ES-I3 (cell line): ENCODE measurements around the gene CAB39.
"Not testable (repeated sequence)": the region's sequence is repeated elsewhere in the genome, so short reads cannot be mapped to it uniquely, and the experiment has no call there.

ENCODE experiments used
- H3K36me3 ChIP-seq: 2 replicates; pipeline ENCODE4 v1.6.1; 2013; ENCODE audit warnings: mild to moderate bottlenecking, low read length, control low read depth, moderate library complexity; ENCODE audit not compliant: insufficient read depth
- H3K4me1 ChIP-seq: 2 replicates; pipeline ENCODE4 v1.6.1; 2013; ENCODE audit warnings: mild to moderate bottlenecking, control low read depth, low read length; ENCODE audit not compliant: insufficient read depth
- H3K9ac ChIP-seq: 2 replicates; pipeline ENCODE4 v1.6.1; 2013; ENCODE audit warnings: low read depth, mild to moderate bottlenecking, low read length, moderate library complexity
- H3K9me3 ChIP-seq: 2 replicates; pipeline ENCODE4 v1.6.1; 2013; ENCODE audit warnings: mild to moderate bottlenecking, low read length, moderate library complexity; ENCODE audit not compliant: control insufficient read depth, insufficient read depth

The CAB39 gene

GRCh38 chr2:230692760-230693159, 19.9 kb upstream of the CAB39 start:
- no peak overlapping the region for H3K9ac ChIP-seq
- H3K36me3 ChIP-seq, result no peaks in the 10 kb centered on the region
- H3K9me3 ChIP-seq, result no peaks in the 10 kb centered on the region
- peaks cover 19% of the 10 kb centered on the region for H3K4me1 ChIP-seq

GRCh38 chr2:230693411-230693810, 19.2 kb upstream of the CAB39 start:
- no peak overlapping the region for H3K9ac ChIP-seq
- no peaks in the 10 kb centered on the region for H3K36me3 ChIP-seq
- peaks cover 15% of the 10 kb centered on the region for H3K4me1 ChIP-seq
- no peaks in the 10 kb centered on the region for H3K9me3 ChIP-seq

DNA sequence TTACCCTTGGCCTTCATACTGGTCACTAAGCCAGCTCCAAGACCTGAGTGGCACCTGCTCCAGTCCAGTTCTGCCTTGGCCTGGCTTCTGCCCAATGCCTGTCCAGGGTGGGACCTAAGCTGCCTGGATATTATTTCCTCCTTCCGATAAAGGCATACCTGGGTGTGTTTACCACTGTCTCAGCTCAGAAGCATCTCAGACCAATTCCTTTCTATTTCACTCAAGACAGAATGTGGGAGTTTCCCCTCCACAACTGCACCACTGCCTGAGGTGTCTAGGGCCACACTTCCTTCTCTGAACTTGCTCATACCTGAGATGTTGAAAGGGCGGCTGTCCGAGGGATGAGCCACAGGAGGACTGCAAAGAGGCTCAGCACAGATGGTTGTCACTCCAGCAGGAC, 18.4 kb upstream of the CAB39 start:
- H3K36me3 ChIP-seq, result no peaks in the 10 kb centered on the region
- H3K9ac ChIP-seq, result no peak overlapping the region
- peaks cover 15% of the 10 kb centered on the region for H3K4me1 ChIP-seq
- no peaks in the 10 kb centered on the region for H3K9me3 ChIP-seq

DNA sequence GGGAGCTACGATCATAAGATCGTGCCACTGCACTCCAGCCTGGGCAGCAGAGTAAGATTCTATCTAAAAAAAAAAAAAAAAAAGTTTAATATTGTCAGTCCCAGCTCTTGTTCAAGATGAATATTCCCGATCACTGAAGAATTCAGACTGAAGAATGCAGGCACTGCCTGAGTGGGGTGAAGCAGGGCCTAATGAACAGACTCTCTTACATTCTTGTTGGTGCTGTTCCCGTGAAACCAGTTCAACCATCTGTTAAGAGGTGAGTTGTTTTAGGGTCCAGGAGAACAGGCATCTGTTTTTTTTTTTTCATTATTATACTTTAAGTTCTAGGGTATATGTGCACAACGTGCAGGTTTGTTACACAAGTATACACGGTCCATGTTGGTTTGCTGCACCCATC, 17.1 kb upstream of the CAB39 start:
- no peaks in the 10 kb centered on the region for H3K36me3 ChIP-seq

GRCh38 chr2:230696670-230697069, 16.0 kb upstream of the CAB39 start:
- Histone ChIP-seq H3K9me3 (no peaks in the 10 kb centered on the region), H3K4me1 (0 out of 2 replicates have a peak, but pooled peaks cover 5% of the 10 kb centered on the region), H3K36me3 (no peaks in the 10 kb centered on the region), H3K9ac (no peak overlapping the region)

More for the DNA sequence above, 17.1 kb upstream of the CAB39 start:
- H3K4me1 ChIP-seq, result peaks cover 15% of the 10 kb centered on the region
- no peak overlapping the region for H3K9ac ChIP-seq
- H3K9me3 ChIP-seq, result no peaks in the 10 kb centered on the region

GRCh38 chr2:230697676-230698075, 15.0 kb upstream of the CAB39 start:
- Histone ChIP-seq H3K9ac (no peak overlapping the region), H3K4me1 (0 out of 2 replicates have a peak, but pooled peaks cover 5% of the 10 kb centered on the region), H3K36me3 (no peaks in the 10 kb centered on the region), H3K9me3 (no peaks in the 10 kb centered on the region)

DNA sequence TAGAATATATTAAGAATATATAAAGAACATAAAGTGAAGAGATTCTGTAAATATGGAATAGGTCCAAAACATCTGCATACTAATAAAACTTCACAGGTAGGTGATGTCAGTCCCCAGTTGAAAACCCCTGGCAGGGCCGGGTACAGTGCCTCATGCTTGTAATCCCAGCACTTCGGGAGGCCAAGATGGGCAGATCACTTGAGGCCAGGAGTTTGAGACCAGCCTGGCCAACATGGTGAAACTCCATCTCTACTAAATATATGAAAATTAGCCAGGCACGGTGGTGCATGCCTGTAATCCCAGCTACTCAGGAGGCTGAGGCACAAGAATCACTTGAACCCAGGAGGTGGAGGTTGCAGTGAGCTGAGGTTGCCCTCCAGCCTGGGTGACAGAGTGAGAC, 13.9 kb upstream of the CAB39 start:
- H3K4me1 ChIP-seq, H3K36me3 ChIP-seq, H3K9me3 ChIP-seq, H3K9ac ChIP-seq: not testable (repeated sequence)

GRCh38 chr2:230700447-230700846, 12.2 kb upstream of the CAB39 start:
- H3K36me3 ChIP-seq, result no peaks in the 10 kb centered on the region

DNA sequence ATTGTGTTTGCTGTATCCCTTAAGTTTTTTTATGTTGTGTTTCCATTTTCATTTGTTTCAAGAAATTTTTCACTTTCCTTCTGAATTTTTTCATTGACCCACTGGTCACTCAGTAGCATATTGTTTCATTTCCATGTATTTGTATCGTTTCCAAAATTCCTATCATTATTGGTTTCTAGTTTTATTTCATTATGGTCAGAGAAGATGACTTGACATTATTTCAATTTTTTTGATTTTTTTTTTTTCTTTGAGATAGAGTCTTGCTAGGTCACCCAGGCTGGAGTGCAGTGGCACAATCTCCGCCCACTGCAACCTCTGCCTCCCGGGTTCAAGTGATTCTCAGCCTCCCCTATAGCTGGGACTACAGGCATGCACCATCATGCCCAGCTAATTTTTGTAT, 11.3 kb upstream of the CAB39 start:
- Histone ChIP-seq H3K9ac (no peak overlapping the region), H3K36me3 (no peaks in the 10 kb centered on the region), H3K9me3 (no peaks in the 10 kb centered on the region), H3K4me1 (0 out of 2 replicates have a peak, but pooled peaks cover 5% of the 10 kb centered on the region)

More at GRCh38 chr2:230700447-230700846, 12.2 kb upstream of the CAB39 start:
- Histone ChIP-seq H3K4me1 (0 out of 2 replicates have a peak, but pooled peaks cover 5% of the 10 kb centered on the region), H3K9me3 (no peaks in the 10 kb centered on the region), H3K9ac (no peak overlapping the region)

GRCh38 chr2:230702457-230702856, 10.2 kb upstream of the CAB39 start:
- not testable (repeated sequence) for H3K4me1 ChIP-seq, H3K9me3 ChIP-seq, H3K36me3 ChIP-seq, H3K9ac ChIP-seq

DNA sequence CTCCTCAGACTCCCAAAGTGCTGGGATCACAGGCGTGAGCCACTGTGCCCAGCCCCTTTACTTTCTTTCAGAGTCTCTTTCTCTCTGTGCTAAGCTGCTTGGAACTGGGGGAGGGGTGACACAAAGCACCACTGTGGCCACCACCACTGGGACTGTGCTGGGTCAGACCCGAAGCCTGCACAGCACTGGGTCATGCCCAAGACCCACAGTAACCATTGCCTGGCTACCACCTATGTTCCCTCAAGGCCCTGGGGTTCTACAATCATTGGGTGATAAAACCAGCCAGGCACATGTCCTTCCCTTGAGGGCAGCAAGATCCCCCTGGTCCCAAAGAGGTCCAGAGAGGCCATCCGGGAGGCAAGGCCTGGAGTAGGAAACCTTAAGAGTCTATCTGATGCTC, 9.1 kb upstream of the CAB39 start:
- no peak overlapping the region for H3K9ac ChIP-seq
- no peaks in the 10 kb centered on the region for H3K36me3 ChIP-seq
- H3K4me1 ChIP-seq, result no peaks in the 10 kb centered on the region
- no peaks in the 10 kb centered on the region for H3K9me3 ChIP-seq

- no peaks in the 10 kb centered on the region for H3K36me3 ChIP-seq
- no peak overlapping the region for H3K9ac ChIP-seq
- H3K9me3 ChIP-seq, result no peaks in the 10 kb centered on the region
- H3K4me1 ChIP-seq, result no peaks in the 10 kb centered on the region
Measured at GRCh38 chr2:230706053-230706521, 6.6 kb upstream of the CAB39 start.

DNA sequence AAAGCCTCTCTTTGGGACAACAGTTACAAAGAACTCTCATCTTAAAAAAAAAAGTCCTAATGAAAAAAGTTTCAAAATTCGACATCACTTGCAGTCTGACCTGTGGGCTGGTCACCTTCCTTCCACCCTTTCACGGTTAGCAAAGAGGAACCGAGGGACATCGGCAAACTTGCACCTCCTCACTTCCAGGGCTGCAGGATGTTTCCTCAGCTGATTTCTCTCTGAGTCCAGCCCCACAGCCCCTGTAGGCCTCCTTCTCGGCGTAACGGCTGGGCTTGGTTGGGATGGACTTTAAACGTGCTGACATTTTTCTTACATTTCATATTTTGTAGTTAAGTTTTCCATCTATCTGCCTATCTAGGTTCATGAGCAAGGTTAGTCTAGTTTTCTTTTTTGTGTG, 5.7 kb upstream of the CAB39 start:
- Histone ChIP-seq H3K9ac (no peak overlapping the region), H3K4me1 (no peaks in the 10 kb centered on the region), H3K9me3 (no peaks in the 10 kb centered on the region), H3K36me3 (no peaks in the 10 kb centered on the region)

- H3K9me3 ChIP-seq, result no peaks in the 10 kb centered on the region
- H3K36me3 ChIP-seq, result no peaks in the 10 kb centered on the region
- H3K9ac ChIP-seq, result no peak overlapping the region
- H3K4me1 ChIP-seq, result no peaks in the 10 kb centered on the region
Measured at GRCh38 chr2:230708204-230708603, 4.4 kb upstream of the CAB39 start.

DNA sequence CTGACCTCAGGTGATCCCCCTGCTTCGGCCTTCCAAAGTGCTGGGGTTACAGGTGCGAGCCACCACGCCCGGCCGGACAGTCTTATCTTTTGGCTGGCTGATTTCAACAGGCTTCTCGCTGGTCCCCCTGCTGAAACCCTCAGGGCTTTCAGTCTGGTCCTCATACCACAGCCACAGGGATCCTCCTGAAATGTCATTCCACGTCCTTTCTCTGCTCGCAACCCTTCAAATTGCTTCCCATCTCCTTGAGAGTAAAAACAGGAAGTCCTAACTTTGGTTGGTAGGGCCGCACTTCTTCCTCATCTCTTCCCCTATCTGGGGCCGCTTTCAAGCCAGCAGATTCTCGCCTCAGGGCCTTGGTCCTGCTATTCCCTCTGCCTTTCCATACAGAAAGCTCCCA, 1.4 kb upstream of the CAB39 start:
- Histone ChIP-seq H3K36me3 (no peaks in the 10 kb centered on the region), H3K4me1 (peaks cover 9% of the 10 kb centered on the region; the same call in 1 of the 2 replicates), H3K9me3 (no peaks in the 10 kb centered on the region), H3K9ac (no peak overlapping the region)
